Fibroblast of lung (primary cell): ENCODE results near the gene CBFA2T2.

Experiments
- EZH2 ChIP-seq: IDR thresholded peaks from 2 replicates; pipeline ENCODE4 v1.5.1; 2012; ENCODE audit warnings: low read length, control low read depth, mild to moderate bottlenecking; ENCODE audit errors: missing control alignments
- TF ChIP-seq, protein P1 (sequence below), 2 donors: IDR thresholded peaks in 1 of 2; conservative IDR thresholded peaks in 1 of 2; 1 replicate in 1 of 2; 2 replicates in 1 of 2; pipeline ENCODE4 v1.5.1; 2011 to 2012; ENCODE audit warnings: low read length in 2 of 2, control low read depth in 1 of 2, inconsistent platforms in 1 of 2, low read depth in 1 of 2, mild to moderate bottlenecking in 1 of 2

DNA sequence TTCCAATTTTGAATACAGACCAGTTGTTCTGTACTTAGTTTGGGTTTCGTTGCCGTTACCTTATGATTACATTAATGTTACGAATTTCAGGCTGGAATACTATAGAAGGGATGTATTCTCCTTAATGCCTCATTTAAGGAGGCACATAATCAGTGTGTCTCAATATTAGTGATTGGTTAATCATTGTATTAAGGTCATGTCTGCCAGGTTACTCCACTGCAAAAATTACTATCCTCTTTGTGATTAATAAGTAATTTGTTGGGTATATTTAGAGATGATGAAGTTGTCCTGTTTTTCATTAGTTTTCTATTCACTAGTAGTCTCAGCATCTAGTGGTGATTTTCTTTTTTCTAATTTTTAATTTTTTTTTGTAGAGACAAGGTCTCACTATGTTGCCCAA, 66.3 kb downstream of the CBFA2T2 start:
- no peak for TF ChIP-seq EZH2
- TF ChIP-seq, protein P1, sequence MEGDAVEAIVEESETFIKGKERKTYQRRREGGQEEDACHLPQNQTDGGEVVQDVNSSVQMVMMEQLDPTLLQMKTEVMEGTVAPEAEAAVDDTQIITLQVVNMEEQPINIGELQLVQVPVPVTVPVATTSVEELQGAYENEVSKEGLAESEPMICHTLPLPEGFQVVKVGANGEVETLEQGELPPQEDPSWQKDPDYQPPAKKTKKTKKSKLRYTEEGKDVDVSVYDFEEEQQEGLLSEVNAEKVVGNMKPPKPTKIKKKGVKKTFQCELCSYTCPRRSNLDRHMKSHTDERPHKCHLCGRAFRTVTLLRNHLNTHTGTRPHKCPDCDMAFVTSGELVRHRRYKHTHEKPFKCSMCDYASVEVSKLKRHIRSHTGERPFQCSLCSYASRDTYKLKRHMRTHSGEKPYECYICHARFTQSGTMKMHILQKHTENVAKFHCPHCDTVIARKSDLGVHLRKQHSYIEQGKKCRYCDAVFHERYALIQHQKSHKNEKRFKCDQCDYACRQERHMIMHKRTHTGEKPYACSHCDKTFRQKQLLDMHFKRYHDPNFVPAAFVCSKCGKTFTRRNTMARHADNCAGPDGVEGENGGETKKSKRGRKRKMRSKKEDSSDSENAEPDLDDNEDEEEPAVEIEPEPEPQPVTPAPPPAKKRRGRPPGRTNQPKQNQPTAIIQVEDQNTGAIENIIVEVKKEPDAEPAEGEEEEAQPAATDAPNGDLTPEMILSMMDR (conservative IDR thresholded peaks at IDR 0.05 in 1 of 2, IDR thresholded peaks at IDR 0.05 in 1 of 2; ENCODE audit: low read depth in 1 of 2, low read length in 2 of 2), result no peak
